H7 (cell line): ENCODE data around the gene RASD1. TPM values are rescaled to one million over a fixed set of nuclear protein-coding genes. Genes with fewer than 3 reads are reported as not detected.
"Not testable (repeated sequence)": the region's sequence is repeated elsewhere in the genome, so short reads cannot be mapped to it uniquely, and the experiment has no call there.

Experiments used
- DNase-seq: peaks from one replicate; pipeline ENCODE4 v3.0.0; 2012
- H3K27me3 ChIP-seq: 2 replicates; pipeline ENCODE4 v1.6.0; 2011; ENCODE audit warnings: mild to moderate bottlenecking, low read length; ENCODE audit not compliant: control insufficient read depth, insufficient read depth
- H3K36me3 ChIP-seq: replicated peaks from 2 replicates; pipeline ENCODE4 v1.5.1; 2011; ENCODE audit warnings: low read length; ENCODE audit not compliant: control insufficient read depth, insufficient read depth
- H3K4me3 ChIP-seq: 2 replicates; pipeline ENCODE4 v1.5.1; 2011; ENCODE audit warnings: low read depth, mild to moderate bottlenecking, control low read depth, low read length, moderate library complexity; ENCODE audit not compliant: insufficient read depth
- total RNA-seq: library from RNA; depleted of rRNA; stranded (reverse); fragments of >200 nt; shearing (Covaris generic); gene quantifications from 2 replicates; pipeline ENCODE4 v1.2.3, GENCODE V29; 2014

The RASD1 gene
- total RNA-seq, 1 experiment from 2014 or later, result 5.6 TPM

DNA sequence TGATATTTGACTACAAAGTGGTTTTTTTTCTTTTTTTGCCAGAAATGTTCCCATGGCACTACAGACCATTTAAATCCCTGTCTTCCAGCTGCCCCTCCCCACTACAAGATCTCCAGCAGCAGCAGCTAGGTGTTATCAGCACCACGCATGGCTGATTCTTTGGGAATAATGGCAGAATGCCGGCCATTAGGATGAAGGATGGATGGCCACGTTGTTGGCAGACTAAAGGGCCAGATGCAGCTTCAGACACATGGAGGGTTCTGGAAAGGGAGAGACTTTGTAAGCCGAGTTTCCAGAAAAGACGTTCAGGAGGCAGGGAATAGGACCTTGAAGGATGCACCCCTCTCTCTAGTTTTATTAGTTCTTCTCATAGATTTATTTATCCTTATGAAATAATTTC lies 29.7 kb downstream of the RASD1 start:
- no peaks in the 10 kb centered on the region for H3K36me3 ChIP-seq
- H3K4me3 ChIP-seq, result no peak overlapping the region
- no peak for DNase-seq
- H3K27me3 ChIP-seq, result no peaks in the 10 kb centered on the region

- not testable (repeated sequence) for H3K36me3 ChIP-seq, H3K4me3 ChIP-seq, DNase-seq, H3K27me3 ChIP-seq
These were observed 30.3 kb downstream of the RASD1 start for GRCh38 chr17:17465878-17466277.

DNA sequence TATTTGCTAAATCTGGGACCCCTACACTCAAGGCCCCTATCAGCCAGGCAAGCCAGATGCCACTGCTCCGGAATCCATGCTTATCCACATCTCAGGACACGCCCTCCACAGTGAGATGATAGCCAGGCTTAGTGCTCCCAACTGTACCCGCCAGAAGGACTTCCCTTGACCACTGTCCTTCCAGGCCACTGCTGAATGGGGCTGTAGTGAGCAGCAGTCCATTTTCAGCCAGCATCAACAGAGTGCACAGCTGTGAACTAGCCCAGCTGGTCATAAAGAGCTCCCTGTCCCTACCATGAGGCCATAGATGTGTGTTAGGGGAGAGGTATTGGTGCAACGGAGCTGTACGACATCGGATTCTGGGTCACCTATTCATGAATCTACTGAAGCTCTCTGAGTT lies 32.4 kb downstream of the RASD1 start:
- H3K27me3 ChIP-seq, result no peaks in the 10 kb centered on the region
- no peak for DNase-seq
- no peak overlapping the region for H3K4me3 ChIP-seq
- no peaks in the 10 kb centered on the region for H3K36me3 ChIP-seq

- Histone ChIP-seq H3K36me3 (no peaks in the 10 kb centered on the region), H3K4me3 (no peak overlapping the region), H3K27me3 (no peaks in the 10 kb centered on the region)
- no peak for DNase-seq
These were observed 34.0 kb downstream of the RASD1 start for GRCh38 chr17:17462048-17462824.

DNA sequence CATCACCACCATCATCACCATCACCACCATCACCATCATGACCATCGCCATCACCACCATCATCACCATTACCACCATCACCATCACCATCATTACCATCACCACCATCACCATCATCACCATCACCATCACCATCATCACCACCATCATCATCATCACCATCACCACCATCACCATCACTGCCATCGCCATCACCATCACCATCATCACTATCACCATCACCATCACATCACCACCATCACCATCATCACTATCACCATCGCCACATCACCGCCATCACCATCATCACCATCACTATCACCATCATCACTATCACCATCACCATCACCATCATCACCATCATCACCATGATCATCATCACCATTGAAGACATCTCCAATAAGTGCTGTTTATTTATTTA lies 36.2 kb downstream of the RASD1 start:
- no peak for DNase-seq
- Histone ChIP-seq H3K36me3 (no peaks in the 10 kb centered on the region), H3K4me3 (no peak overlapping the region), H3K27me3 (no peaks in the 10 kb centered on the region)

DNA sequence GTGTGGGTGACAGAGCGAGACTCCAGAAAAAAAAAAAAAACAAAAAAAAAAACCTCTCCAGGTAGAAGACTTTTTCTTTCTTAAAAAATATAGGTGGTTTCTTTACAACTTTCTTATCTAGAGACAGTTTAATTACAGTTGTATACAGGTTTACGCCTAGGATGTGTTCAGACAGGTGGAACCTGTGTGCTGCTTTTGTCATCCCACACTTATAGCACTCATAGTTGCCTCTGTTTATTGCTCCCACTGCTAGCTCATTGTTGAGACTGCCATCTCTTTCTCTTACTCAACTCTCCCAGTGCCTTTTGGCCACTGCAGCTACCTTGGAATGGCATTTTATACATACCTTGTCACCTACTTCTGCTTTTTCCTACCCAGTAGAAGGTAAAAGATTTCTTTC lies 38.5 kb downstream of the RASD1 start:
- Histone ChIP-seq H3K4me3 (no peak overlapping the region), H3K27me3 (no peaks in the 10 kb centered on the region), H3K36me3 (no peaks in the 10 kb centered on the region)
- no peak for DNase-seq

GRCh38 chr17:17456251-17456650 lies 39.9 kb downstream of the RASD1 start:
- Histone ChIP-seq H3K27me3 (no peaks in the 10 kb centered on the region), H3K4me3 (no peak overlapping the region), H3K36me3 (no peaks in the 10 kb centered on the region)
- no peak for DNase-seq

- Histone ChIP-seq H3K27me3 (no peaks in the 10 kb centered on the region), H3K36me3 (no peaks in the 10 kb centered on the region), H3K4me3 (no peak overlapping the region)
- no peak for DNase-seq
These were observed 41.0 kb downstream of the RASD1 start for GRCh38 chr17:17455173-17455572.

GRCh38 chr17:17454700-17455099 lies 41.5 kb downstream of the RASD1 start:
- DNase-seq, H3K4me3 ChIP-seq, H3K36me3 ChIP-seq, H3K27me3 ChIP-seq: not testable (repeated sequence)

GRCh38 chr17:17454276-17454675 lies 41.9 kb downstream of the RASD1 start:
- H3K36me3 ChIP-seq, result no peaks in the 10 kb centered on the region
- H3K27me3 ChIP-seq, result no peaks in the 10 kb centered on the region
- no peak overlapping the region for H3K4me3 ChIP-seq
- no peak for DNase-seq

GRCh38 chr17:17453088-17453487 lies 43.1 kb downstream of the RASD1 start:
- Histone ChIP-seq H3K27me3 (no peaks in the 10 kb centered on the region), H3K4me3 (no peak overlapping the region), H3K36me3 (no peaks in the 10 kb centered on the region)
- DNase-seq, result no peak

GRCh38 chr17:17448723-17449122 lies 47.5 kb downstream of the RASD1 start:
- DNase-seq, result no peak

GRCh38 chr17:17448076-17448475 lies 48.1 kb downstream of the RASD1 start:
- Histone ChIP-seq H3K36me3 (no peaks in the 10 kb centered on the region), H3K4me3 (no peak overlapping the region), H3K27me3 (no peaks in the 10 kb centered on the region)
- no peak for DNase-seq

More at GRCh38 chr17:17448723-17449122, 47.5 kb downstream of the RASD1 start:
- H3K27me3 ChIP-seq, result no peaks in the 10 kb centered on the region
- H3K36me3 ChIP-seq, result no peaks in the 10 kb centered on the region
- no peak overlapping the region for H3K4me3 ChIP-seq

DNA sequence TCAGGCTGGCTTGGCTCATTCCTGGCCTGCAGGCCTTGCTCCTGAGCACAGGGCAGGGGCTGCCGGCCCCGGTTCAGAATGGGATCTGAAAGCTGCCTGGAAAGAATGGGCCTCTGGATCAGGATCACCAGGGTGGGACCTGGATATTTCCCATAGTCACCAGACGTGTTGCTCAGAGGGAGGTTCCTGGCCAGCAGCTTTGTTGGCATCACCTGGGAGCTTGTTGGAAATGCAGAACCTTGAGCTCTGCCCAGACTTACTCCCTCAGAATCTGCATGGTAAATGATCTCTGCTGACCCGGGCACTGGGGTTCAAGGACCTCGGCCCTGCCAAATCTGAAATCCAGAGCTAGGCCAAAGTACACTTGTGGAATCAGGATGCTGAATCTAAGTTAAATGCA lies 48.9 kb downstream of the RASD1 start:
- no peak overlapping the region for H3K4me3 ChIP-seq
- no peak for DNase-seq
- H3K27me3 ChIP-seq, result no peaks in the 10 kb centered on the region
- H3K36me3 ChIP-seq, result no peaks in the 10 kb centered on the region

GRCh38 chr17:17446666-17447155 lies 49.5 kb downstream of the RASD1 start:
- Histone ChIP-seq H3K27me3 (no peaks in the 10 kb centered on the region), H3K36me3 (no peaks in the 10 kb centered on the region), H3K4me3 (no peak overlapping the region)
- DNase-seq, result no peak
